HCEC 1CT (cell line): ENCODE data around the gene ROBO1.
"Not testable (repeated sequence)": the region's sequence is repeated elsewhere in the genome, so short reads cannot be mapped to it uniquely, and the experiment has no call there.

Source experiments
- DNase-seq: peaks from one replicate; pipeline ENCODE4 v3.0.0-alpha.2; 2017

Gene ROBO1

GRCh38 chr3:79366414-79366813 is 401.4 kb downstream of the ROBO1 start:
- no peak for DNase-seq

- DNase-seq, result no peak
Measured at GRCh38 chr3:79364784-79365183, 403.0 kb downstream of the ROBO1 start.

GRCh38 chr3:79362571-79363270 is 405.1 kb downstream of the ROBO1 start:
- no peak for DNase-seq

GRCh38 chr3:79361748-79362378 is 405.9 kb downstream of the ROBO1 start:
- DNase-seq, result peak; percentile 26

- DNase-seq, result no peak
Measured at GRCh38 chr3:79358327-79358726, 409.5 kb downstream of the ROBO1 start.

- DNase-seq, result no peak
Measured at GRCh38 chr3:79354179-79354688, 413.6 kb downstream of the ROBO1 start.

GRCh38 chr3:79351699-79352098 is 416.1 kb downstream of the ROBO1 start:
- DNase-seq, result no peak

- DNase-seq, result no peak
Measured at GRCh38 chr3:79344876-79345871, 422.6 kb downstream of the ROBO1 start.

- DNase-seq, result no peak
Measured at GRCh38 chr3:79341961-79342360, 425.8 kb downstream of the ROBO1 start.

- no peak for DNase-seq
Measured at GRCh38 chr3:79339846-79340245, 428.0 kb downstream of the ROBO1 start.

- DNase-seq, result no peak
Measured at GRCh38 chr3:79337798-79338197, 430.0 kb downstream of the ROBO1 start.

GRCh38 chr3:79329154-79329553 is 438.6 kb downstream of the ROBO1 start:
- DNase-seq, result no peak

GRCh38 chr3:79326642-79327041 is 441.2 kb downstream of the ROBO1 start:
- DNase-seq, result peak; percentile 24

GRCh38 chr3:79325833-79326383 is 441.9 kb downstream of the ROBO1 start:
- DNase-seq, result not testable (repeated sequence)

- DNase-seq, result no peak
Measured at GRCh38 chr3:79317551-79318518, 450.0 kb downstream of the ROBO1 start.

- DNase-seq, result no peak
Measured at GRCh38 chr3:79314962-79315361, 452.8 kb downstream of the ROBO1 start.

GRCh38 chr3:79314544-79314943 is 453.3 kb downstream of the ROBO1 start:
- no peak for DNase-seq

- no peak for DNase-seq
Measured at GRCh38 chr3:79310016-79310415, 457.8 kb downstream of the ROBO1 start.

- no peak for DNase-seq
Measured at GRCh38 chr3:79306934-79307570, 460.7 kb downstream of the ROBO1 start.

GRCh38 chr3:79299949-79300635 is 467.7 kb downstream of the ROBO1 start:
- not testable (repeated sequence) for DNase-seq
